ENCODE data around the gene ZNF581. TPM values are rescaled to one million over a fixed set of nuclear protein-coding genes. Genes with fewer than 3 reads are reported as not detected.

ZNF581 gene
- total RNA-seq, 4 donors from 2014 or later: 9.9 to 17.3 (median 13.7) TPM

- Histone ChIP-seq H3K27me3 (no peaks in the 10 kb centered on the region), H3K27ac (peak overlapping the region; percentile 82 to 98 (median 90)), H3K9me3 (no peaks in the 10 kb centered on the region), H3K36me3 (peaks cover 0 to 10% of the 10 kb centered on the region in 2 donors), H3K4me1 (peaks cover 57 to 64% of the 10 kb centered on the region in 2 donors), H3K4me3 (peak overlapping the region; percentile 80 to 99 (median 94))
- ATAC-seq: no peak
- in situ Hi-C loops (cut with MboI; ENCODE audit: low sequenced_read_pairs in 4 of 4) (loop anchor here in 1 of 4 donors (25.0 kb wide), 1 partner anchor 505 kb away; the partner anchor contains the start of gene TNNT1), intact Hi-C loops (cut with DNase I; ENCODE audit: low total_unique reads) (loop anchor here (5.0 kb wide), 1 partner anchor 525 kb away; the partner anchor contains the start of gene PPP1R12C)
- DNase-seq: no peak
- TF ChIP-seq POLR2A (IDR thresholded peaks at IDR 0.05) (peak; percentile 34 to 38), CTCF (IDR thresholded peaks at IDR 0.05 in 4 of 5, conservative IDR thresholded peaks at IDR 0.05 in 1 of 5) (no peak)
Measured at GRCh38 chr19:55642153-55643002, 1.1 kb upstream of the ZNF581 start.

- Histone ChIP-seq H3K27ac (peak overlapping the region; percentile 82 to 98 (median 90)), H3K27me3 (no peaks in the 10 kb centered on the region), H3K4me3 (peak overlapping the region; percentile 80 to 99 (median 94)), H3K4me1 (peaks cover 52 to 61% of the 10 kb centered on the region in 2 donors), H3K36me3 (peaks cover 0 to 10% of the 10 kb centered on the region in 2 donors), H3K9me3 (no peaks in the 10 kb centered on the region)
- in situ Hi-C loops (cut with MboI; ENCODE audit: low sequenced_read_pairs in 4 of 4): loop anchor here in 1 of 4 donors (25.0 kb wide), 1 partner anchor 507 kb away; the partner anchor contains the start of gene TNNT1
- DNase-seq (no peak), ATAC-seq (no peak)
- TF ChIP-seq CTCF (IDR thresholded peaks at IDR 0.05 in 4 of 5, conservative IDR thresholded peaks at IDR 0.05 in 1 of 5) (no peak), POLR2A (IDR thresholded peaks at IDR 0.05) (no peak)
- intact Hi-C loops (cut with DNase I; ENCODE audit: low total_unique reads): loop anchor here (5.0 kb wide), 1 partner anchor 527 kb away; the partner anchor contains the start of gene PPP1R12C
Measured at GRCh38 chr19:55643887-55644176, 383 bp downstream of the ZNF581 start.

GRCh38 chr19:55644191-55644833 lies 863 bp downstream of the ZNF581 start:
- in situ Hi-C loops (cut with MboI; ENCODE audit: low sequenced_read_pairs in 4 of 4): loop anchor here in 1 of 4 donors (25.0 kb wide), 1 partner anchor 507 kb away; the partner anchor contains the start of gene TNNT1
- intact Hi-C loops (cut with DNase I; ENCODE audit: low total_unique reads): loop anchor here (5.0 kb wide), 1 partner anchor 527 kb away; the partner anchor contains the start of gene PPP1R12C
- H3K4me1 ChIP-seq: peaks cover 55 to 60% of the 10 kb centered on the region in 2 donors

More at GRCh38 chr19:55644191-55644833, 863 bp downstream of the ZNF581 start:
- no peaks in the 10 kb centered on the region for H3K27me3 ChIP-seq
- ATAC-seq: no peak
- peak overlapping the region; percentile 82 to 98 (median 90) for H3K27ac ChIP-seq
- H3K36me3 ChIP-seq: peaks cover 0 to 10% of the 10 kb centered on the region in 2 donors
- no peaks in the 10 kb centered on the region for H3K9me3 ChIP-seq
- TF ChIP-seq POLR2A (IDR thresholded peaks at IDR 0.05): no peak
- no peak for TF ChIP-seq CTCF (IDR thresholded peaks at IDR 0.05 in 4 of 5, conservative IDR thresholded peaks at IDR 0.05 in 1 of 5)
- no peak for DNase-seq
- H3K4me3 ChIP-seq: peak overlapping the region; percentile 80 to 99 (median 94)

All from gastrocnemius medialis (tissue), 4 donors.